Neutrophil (primary cell): Measurements from ENCODE around the gene ERC2.

Source experiments
- H3K27ac ChIP-seq: fragments of 200-600 bp; sonication (generic); 2 replicates; pipeline ENCODE4 v1.5.1; 2016; ENCODE audit warnings: mild to moderate bottlenecking, moderate library complexity
- H3K27me3 ChIP-seq: fragments of 200-600 bp; sonication (generic); 2 replicates; pipeline ENCODE4 v1.6.0; 2016; ENCODE audit warnings: mild to moderate bottlenecking
- H3K36me3 ChIP-seq: fragments of 200-600 bp; sonication (generic); 2 replicates; pipeline ENCODE4 v1.5.1; 2017
- H3K4me1 ChIP-seq, 2 experiments: fragments of 200-600 bp in 1 of 2; sonication (generic) in 1 of 2; 1 replicate in 1 of 2; 2 replicates in 1 of 2; pipeline versions ENCODE4 v1.5.1 to v1.6.1; 2013 to 2016; ENCODE audit warnings: low read depth in 1 of 2, low read length in 1 of 2, mild to moderate bottlenecking in 1 of 2, moderate library complexity in 1 of 2; ENCODE audit not compliant: control insufficient read depth in 1 of 2, insufficient read depth in 1 of 2
- H3K4me3 ChIP-seq, 2 experiments: fragments of 200-600 bp in 1 of 2; sonication (generic) in 1 of 2; 1 replicate in 1 of 2; 2 replicates in 1 of 2; pipeline ENCODE4 v1.5.1; 2013 to 2016; ENCODE audit warnings: low read depth in 1 of 2, low read length in 1 of 2, mild to moderate bottlenecking in 1 of 2, moderate library complexity in 1 of 2
- H3K9me3 ChIP-seq: fragments of 200-600 bp; sonication (generic); 2 replicates; pipeline ENCODE4 v1.5.1; 2016
- TF ChIP-seq, protein P1 (sequence below): fragments of 200-600 bp; sonication (generic); IDR thresholded peaks from 2 replicates; pipeline ENCODE4 v1.5.1; 2016; ENCODE audit warnings: antibody characterized with exemption

ERC2 gene

DNA sequence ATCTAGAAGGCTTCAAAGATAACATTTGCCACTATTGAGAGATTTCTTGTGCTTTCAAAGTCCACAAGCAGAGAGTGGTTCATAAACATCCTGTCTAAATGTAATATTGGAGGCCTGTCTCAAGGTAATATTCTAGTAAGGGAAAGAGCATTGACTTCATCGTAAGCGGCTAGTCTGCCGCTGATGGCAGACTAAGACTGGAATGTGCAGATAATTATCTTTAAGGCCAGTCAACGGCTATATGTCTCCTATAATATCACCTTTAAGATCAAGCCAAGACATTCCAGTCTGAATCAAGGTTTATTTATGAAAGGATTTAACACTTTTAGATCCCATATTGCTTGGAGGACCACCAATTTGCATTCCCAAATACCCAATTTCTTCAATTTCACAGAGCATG, 557.0 kb downstream of the ERC2 start:
- no peaks in the 10 kb centered on the region for H3K4me1 ChIP-seq
- H3K4me3 ChIP-seq: no peak overlapping the region
- no peaks in the 10 kb centered on the region for H3K36me3 ChIP-seq
- H3K27ac ChIP-seq: no peak overlapping the region
- TF ChIP-seq, protein P1, sequence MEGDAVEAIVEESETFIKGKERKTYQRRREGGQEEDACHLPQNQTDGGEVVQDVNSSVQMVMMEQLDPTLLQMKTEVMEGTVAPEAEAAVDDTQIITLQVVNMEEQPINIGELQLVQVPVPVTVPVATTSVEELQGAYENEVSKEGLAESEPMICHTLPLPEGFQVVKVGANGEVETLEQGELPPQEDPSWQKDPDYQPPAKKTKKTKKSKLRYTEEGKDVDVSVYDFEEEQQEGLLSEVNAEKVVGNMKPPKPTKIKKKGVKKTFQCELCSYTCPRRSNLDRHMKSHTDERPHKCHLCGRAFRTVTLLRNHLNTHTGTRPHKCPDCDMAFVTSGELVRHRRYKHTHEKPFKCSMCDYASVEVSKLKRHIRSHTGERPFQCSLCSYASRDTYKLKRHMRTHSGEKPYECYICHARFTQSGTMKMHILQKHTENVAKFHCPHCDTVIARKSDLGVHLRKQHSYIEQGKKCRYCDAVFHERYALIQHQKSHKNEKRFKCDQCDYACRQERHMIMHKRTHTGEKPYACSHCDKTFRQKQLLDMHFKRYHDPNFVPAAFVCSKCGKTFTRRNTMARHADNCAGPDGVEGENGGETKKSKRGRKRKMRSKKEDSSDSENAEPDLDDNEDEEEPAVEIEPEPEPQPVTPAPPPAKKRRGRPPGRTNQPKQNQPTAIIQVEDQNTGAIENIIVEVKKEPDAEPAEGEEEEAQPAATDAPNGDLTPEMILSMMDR: no peak
- H3K27me3 ChIP-seq: no peaks in the 10 kb centered on the region
- no peaks in the 10 kb centered on the region for H3K9me3 ChIP-seq

DNA sequence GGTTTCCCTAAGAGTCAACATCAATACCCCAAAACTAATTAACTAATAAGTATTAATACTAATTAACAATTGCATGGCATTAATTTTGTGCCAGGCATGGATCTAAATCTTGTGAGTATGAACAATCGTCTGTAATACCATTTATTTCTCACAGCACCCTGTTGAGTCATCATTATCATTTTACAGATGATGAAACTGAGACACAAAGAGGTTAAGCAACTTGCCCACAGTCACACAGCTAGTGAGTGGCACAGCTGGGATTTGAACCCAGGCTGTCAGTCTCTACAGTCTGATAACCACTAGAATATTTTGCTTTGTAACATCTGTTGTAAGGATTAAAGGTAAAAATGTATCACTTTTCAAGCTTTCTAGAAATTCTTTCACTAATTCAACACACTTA, 557.7 kb downstream of the ERC2 start:
- Histone ChIP-seq H3K4me1 (no peaks in the 10 kb centered on the region), H3K27ac (no peak overlapping the region), H3K9me3 (no peaks in the 10 kb centered on the region), H3K4me3 (no peak overlapping the region), H3K27me3 (no peaks in the 10 kb centered on the region), H3K36me3 (no peaks in the 10 kb centered on the region)
- TF ChIP-seq, protein P1: no peak

DNA sequence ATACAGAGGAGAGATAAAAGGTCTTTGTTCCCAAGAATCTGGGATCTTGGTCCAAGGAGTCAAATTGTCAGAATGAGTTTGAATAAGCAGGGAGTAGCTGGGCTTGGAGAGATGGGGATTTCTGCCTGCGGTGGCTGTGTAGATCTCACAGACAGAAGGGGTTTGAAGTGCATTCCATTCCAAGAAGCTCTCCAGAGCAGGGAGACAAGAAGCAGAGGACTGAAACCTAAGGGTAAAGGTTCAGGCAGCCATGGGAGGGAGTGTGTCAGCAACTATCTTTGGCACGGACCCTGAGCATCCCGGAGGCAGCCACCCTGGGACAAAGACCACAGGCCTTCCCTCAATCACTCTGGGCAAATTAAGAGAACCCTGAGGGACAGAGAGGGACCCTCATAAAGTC, 558.9 kb downstream of the ERC2 start:
- Histone ChIP-seq H3K36me3 (no peaks in the 10 kb centered on the region), H3K4me1 (no peaks in the 10 kb centered on the region), H3K9me3 (no peaks in the 10 kb centered on the region), H3K27me3 (no peaks in the 10 kb centered on the region), H3K27ac (no peak overlapping the region), H3K4me3 (no peak overlapping the region)
- TF ChIP-seq, protein P1: no peak

DNA sequence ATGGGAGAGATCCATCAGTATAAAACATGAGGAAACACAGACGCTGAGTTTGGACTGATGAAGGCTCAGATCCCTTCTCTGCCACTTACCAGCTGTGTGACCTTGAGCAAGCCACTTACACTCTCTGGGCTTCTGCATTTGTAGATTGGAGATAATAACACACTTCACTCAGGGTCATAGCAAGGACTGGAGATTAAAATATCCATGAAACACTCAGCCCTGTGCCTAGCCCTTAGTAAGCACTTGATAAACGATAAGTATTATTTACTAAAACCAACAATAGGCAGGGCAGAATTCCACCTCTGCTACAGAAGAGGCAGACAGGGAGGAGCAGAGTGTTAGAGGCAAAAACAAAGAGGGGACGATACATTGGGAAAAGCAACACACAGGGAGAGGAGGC, 560.7 kb downstream of the ERC2 start:
- Histone ChIP-seq H3K27me3 (no peaks in the 10 kb centered on the region), H3K4me3 (no peak overlapping the region), H3K36me3 (no peaks in the 10 kb centered on the region), H3K27ac (no peak overlapping the region), H3K9me3 (no peaks in the 10 kb centered on the region), H3K4me1 (no peaks in the 10 kb centered on the region)
- TF ChIP-seq, protein P1: no peak

DNA sequence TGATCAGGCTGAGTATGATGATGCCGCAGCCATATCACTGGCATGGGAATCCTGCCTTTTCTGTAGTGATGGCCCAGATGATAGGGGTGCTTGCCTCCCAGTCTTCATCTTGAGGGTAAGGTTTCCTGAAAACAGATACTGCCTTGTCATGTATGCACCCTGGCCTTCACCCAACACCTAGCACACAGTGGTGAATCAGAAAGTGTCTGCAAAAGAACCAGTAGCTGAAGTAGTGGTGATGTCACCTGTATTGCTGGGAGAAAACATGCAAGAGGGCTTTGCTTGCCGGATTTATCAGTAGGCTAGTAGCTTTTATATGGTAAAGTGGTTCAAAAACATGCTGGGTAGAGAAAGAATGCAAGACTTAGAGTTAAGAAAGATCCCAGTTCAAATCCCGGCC, 561.4 kb downstream of the ERC2 start:
- no peak overlapping the region for H3K4me3 ChIP-seq
- H3K36me3 ChIP-seq: no peaks in the 10 kb centered on the region
- TF ChIP-seq, protein P1: no peak
- H3K4me1 ChIP-seq: no peaks in the 10 kb centered on the region
- H3K9me3 ChIP-seq: no peaks in the 10 kb centered on the region
- H3K27me3 ChIP-seq: no peaks in the 10 kb centered on the region
- no peak overlapping the region for H3K27ac ChIP-seq

DNA sequence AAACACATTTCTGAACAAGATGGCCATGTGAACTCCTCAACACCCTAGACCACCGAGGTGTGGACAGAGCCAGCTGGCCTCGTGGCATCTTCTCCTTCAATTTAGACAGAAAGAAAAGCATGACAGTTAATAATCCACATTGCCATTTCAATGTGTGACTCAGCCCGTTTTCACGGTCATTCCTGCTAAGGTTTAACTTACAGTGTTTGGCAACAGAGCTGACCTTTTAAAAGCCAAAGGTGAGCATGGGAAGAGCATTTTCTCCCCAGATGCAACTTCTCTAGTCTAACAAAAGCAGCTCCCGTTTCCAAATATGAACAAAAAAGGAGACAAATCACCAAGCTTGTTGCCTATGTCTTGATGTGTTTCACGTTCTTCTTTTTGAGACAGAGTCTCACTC, 563.6 kb downstream of the ERC2 start:
- TF ChIP-seq, protein P1: no peak
- Histone ChIP-seq H3K36me3 (no peaks in the 10 kb centered on the region), H3K4me3 (no peak overlapping the region), H3K9me3 (no peaks in the 10 kb centered on the region), H3K27ac (no peak overlapping the region), H3K4me1 (no peaks in the 10 kb centered on the region), H3K27me3 (no peaks in the 10 kb centered on the region)
